Activated B cell treated with CpG ODN at 0.5 μM for 24 hours (primary cell): ENCODE data around the gene LPIN2. TPM values are rescaled to one million over a fixed set of nuclear protein-coding genes. Genes with fewer than 3 reads are reported as not detected.
A peak's percentile ranks its signal among the peaks of the same experiment; 100 is the strongest.

Experiments used
- ATAC-seq: fragments of 200-7000 bp; cut with Tn5 transposase; one replicate; pipeline ENCODE4 v1.10.0; 2021; ENCODE audit warnings: low read depth, mild to moderate bottlenecking, moderate library complexity
- CTCF ChIA-PET: fragments of 350-600 bp; sonication (Branson Sonifier 250); formaldehyde crosslinking; loops from one replicate; lab custom pipeline; 2021; ENCODE audit warnings: antibody characterized with exemption; lab: Charles Lee
- POLR2A ChIA-PET: fragments of 350-600 bp; sonication (Branson Sonifier 250); formaldehyde crosslinking; loops from one replicate; lab custom pipeline; 2021; ENCODE audit warnings: antibody characterized with exemption; lab: Charles Lee
- DNase-seq: peaks from one replicate; pipeline ENCODE4 v3.0.0; 2022
- H3K27ac Mint-ChIP-seq: one replicate; pipeline ENCODE4 v1.8.0; 2020; ENCODE audit warnings: mixed read lengths
- H3K27me3 Mint-ChIP-seq: one replicate; pipeline ENCODE4 v1.8.0; 2021; ENCODE audit warnings: mixed read lengths
- H3K36me3 Mint-ChIP-seq: one replicate; pipeline ENCODE4 v1.8.0; 2021; ENCODE audit warnings: low read depth, mixed read lengths
- H3K4me1 Mint-ChIP-seq: one replicate; pipeline ENCODE4 v1.8.0; 2021; ENCODE audit warnings: mixed read lengths
- H3K4me3 Mint-ChIP-seq: one replicate; pipeline ENCODE4 v1.8.0; 2020; ENCODE audit warnings: mild to moderate bottlenecking, mixed read lengths
- H3K9me3 Mint-ChIP-seq: one replicate; pipeline ENCODE4 v1.8.0; 2020; ENCODE audit warnings: mixed read lengths
- intact Hi-C: fragments of 100-400 bp; cut with micrococcal nuclease; formaldehyde crosslinking; loops from one replicate; pipeline ENCODE4 v1.15.1; 2024
- total RNA-seq: library from RNA; stranded (reverse); gene quantifications from 2 replicates; pipeline ENCODE4 v1.2.3, GENCODE V29; 2022
- TF ChIP-seq, protein P1 (sequence below): fragments of 200-600 bp; IDR thresholded peaks from one replicate; pipeline ENCODE4 v1.8.0; 2022; ENCODE audit warnings: antibody characterized with exemption, mild to moderate bottlenecking

Gene LPIN2
- total RNA-seq, 1 donor from 2014 or later, result 24.4 TPM

DNA sequence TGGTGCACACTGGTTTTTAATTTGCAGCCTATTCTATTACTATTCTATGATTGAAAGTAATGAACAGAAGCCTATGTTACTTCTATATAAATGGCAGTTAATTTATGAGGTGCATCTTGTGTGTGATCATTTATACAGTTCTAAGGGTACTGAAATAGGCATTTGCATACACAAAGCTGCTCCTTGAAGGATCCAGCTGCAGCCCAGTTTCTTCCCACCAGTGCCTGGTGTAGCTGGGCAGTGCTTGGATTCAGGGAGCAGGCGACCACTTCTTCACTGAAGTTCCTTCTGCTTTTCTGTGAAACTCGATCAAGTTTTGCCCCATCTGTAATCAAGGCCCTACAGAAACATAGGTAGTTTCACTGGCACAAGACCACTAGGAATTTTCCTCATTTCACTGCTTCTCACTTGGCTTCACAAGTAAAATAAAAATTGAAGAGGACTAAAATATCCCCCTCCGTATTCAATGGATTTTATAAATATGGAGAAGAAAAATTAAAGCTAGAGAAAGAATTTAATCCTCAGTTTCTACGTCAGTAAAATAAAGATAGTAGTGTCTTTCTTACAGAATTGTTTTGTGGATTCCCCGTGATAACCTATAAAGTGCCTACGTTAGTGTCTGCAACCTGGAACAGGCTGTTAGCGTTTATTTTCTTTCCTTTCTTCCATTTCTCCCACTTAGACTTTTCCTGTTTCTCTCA, 1.7 kb upstream of the LPIN2 start:
- Mint-ChIP-seq H3K4me3 (peak overlapping the region; percentile 53), H3K4me1 (peaks cover 58% of the 10 kb centered on the region), H3K27me3 (no peaks in the 10 kb centered on the region), H3K27ac (peak overlapping the region; percentile 80), H3K9me3 (no peaks in the 10 kb centered on the region), H3K36me3 (peaks cover 12% of the 10 kb centered on the region)
- CTCF ChIA-PET, result interaction anchor here (0.6 to 2.7 kb wide), 5 partner anchors 20 to 232 kb away, joined by 3 to 12 read pairs (median 5); no protein-coding TSS in a partner anchor
- intact Hi-C loops, result loop anchor here (5.0 to 10.0 kb wide), 2 partner anchors 360 to 578 kb away; partner anchors contain the start of gene SMCHD1
- TF ChIP-seq, protein P1, sequence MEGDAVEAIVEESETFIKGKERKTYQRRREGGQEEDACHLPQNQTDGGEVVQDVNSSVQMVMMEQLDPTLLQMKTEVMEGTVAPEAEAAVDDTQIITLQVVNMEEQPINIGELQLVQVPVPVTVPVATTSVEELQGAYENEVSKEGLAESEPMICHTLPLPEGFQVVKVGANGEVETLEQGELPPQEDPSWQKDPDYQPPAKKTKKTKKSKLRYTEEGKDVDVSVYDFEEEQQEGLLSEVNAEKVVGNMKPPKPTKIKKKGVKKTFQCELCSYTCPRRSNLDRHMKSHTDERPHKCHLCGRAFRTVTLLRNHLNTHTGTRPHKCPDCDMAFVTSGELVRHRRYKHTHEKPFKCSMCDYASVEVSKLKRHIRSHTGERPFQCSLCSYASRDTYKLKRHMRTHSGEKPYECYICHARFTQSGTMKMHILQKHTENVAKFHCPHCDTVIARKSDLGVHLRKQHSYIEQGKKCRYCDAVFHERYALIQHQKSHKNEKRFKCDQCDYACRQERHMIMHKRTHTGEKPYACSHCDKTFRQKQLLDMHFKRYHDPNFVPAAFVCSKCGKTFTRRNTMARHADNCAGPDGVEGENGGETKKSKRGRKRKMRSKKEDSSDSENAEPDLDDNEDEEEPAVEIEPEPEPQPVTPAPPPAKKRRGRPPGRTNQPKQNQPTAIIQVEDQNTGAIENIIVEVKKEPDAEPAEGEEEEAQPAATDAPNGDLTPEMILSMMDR, result no peak
- DNase-seq (no peak), ATAC-seq (no peak)
- POLR2A ChIA-PET, result interaction anchor here (0.6 kb wide), 2 partner anchors 169 to 532 kb away, joined by 4 read pairs; no protein-coding TSS in a partner anchor

DNA sequence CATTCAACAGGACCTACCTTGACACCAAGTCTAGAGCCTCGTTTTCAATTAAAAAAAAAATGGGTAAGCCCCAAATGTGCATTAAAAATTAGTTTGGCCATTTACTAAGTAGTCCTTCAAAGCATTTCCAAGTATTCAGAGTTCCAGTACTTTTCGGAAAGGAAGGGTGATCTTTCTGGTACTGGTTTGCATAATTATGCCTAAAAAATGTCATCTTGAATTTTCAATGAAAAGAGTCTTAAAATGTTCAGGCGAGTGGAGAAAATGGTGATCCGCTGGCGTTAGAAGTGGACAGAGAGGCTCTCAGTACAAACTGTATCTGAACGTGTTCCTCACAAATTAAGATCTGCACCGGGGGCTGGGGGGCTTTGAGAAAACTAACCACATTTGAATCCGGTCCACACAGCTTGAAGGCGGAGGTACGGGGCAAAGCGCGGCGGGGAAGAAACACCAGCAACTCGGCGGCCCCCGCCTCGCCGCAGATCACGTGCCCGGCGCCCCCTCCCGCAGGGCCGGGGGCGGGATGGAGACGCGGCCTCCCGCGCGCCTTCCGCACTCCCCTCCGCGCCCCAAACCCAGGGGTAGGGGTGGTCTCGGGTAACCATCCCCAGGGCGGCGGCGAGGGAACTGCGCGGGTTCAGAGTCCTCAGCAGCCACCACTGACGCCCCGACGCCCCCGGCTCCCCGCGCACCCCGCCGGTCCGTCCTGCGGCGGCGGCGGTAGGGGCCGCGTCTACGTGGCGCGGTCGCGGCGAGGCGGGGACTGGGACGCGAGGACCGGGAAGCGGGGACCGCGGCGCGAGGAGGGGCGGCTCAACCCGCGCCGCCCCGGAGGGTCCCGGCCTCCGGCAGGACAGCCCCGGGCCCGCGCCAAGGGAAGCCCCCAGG, 564 bp downstream of the LPIN2 start:
- Mint-ChIP-seq H3K9me3 (no peaks in the 10 kb centered on the region), H3K4me3 (peak overlapping the region; percentile 95), H3K27ac (peak overlapping the region; percentile 88), H3K4me1 (peaks cover 55% of the 10 kb centered on the region), H3K27me3 (no peaks in the 10 kb centered on the region), H3K36me3 (peaks cover 20% of the 10 kb centered on the region)
- intact Hi-C loops, result loop anchor here (1.0 to 10.0 kb wide), 10 partner anchors 18 to 580 kb away; partner anchors contain the start of genes MYL12A and SMCHD1
- DNase-seq, result no peak
- peak; percentile 25 for ATAC-seq
- TF ChIP-seq, protein P1, result no peak
- ChIA-PET CTCF (no interaction called here), POLR2A (interaction anchor here (0.6 to 0.7 kb wide), 2 partner anchors 52 to 235 kb away, joined by 3 read pairs; no protein-coding TSS in a partner anchor)

DNA sequence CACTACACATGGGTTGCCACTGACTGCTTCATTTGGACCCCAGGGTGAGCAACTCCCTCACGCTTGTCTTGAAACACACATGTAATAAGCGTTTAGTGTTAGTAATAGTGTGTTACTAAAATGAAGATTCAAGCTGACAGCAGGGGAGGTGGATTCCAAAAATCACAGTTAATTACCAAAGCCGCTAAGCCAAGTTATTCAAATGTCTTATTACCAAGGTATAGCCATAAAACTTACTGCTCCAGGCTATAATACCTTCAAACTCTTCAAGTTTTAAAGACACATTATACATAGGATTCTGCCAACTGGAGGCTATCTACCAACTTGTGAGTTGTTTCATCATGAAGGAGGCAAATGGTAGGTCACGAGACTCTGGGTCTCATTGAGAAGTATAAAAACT, 2.9 kb downstream of the LPIN2 start:
- Mint-ChIP-seq H3K4me3 (no peak overlapping the region), H3K4me1 (peaks cover 34% of the 10 kb centered on the region), H3K36me3 (peaks cover 26% of the 10 kb centered on the region), H3K9me3 (no peaks in the 10 kb centered on the region), H3K27ac (no peak overlapping the region), H3K27me3 (no peaks in the 10 kb centered on the region)
- TF ChIP-seq, protein P1, result no peak
- DNase-seq (no peak), ATAC-seq (no peak)
- intact Hi-C loops, result loop anchor here (5.0 to 10.0 kb wide), 2 partner anchors 355 to 582 kb away; partner anchors contain the start of gene SMCHD1
- ChIA-PET POLR2A (interaction anchor here (1.9 kb wide), 1 partner anchor 9 kb away, joined by 5 read pairs; no protein-coding TSS in a partner anchor), CTCF (no interaction called here)

DNA sequence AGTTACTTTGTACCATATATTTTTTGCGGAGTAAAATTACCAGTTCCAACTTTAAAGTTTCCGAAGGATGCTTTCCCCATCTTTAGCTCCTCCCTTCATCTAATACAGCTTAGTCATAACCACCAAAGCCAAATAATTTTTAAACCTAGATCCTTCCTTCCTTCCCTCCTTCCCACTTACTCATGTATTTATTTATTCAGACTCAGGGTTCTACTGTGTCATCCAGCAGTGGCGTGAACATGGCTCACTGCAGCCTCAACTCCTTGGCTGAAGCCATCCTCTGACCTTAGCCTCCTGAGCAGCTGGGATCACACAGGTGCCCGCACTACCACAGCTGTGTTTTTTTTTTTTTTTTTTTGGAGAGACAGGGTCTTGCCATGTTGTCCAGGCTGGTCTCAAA, 4.4 kb downstream of the LPIN2 start:
- H3K4me1 Mint-ChIP-seq, result peaks cover 26% of the 10 kb centered on the region

More for the DNA sequence above, 4.4 kb downstream of the LPIN2 start:
- Mint-ChIP-seq H3K4me3 (no peak overlapping the region), H3K27ac (no peak overlapping the region), H3K27me3 (no peaks in the 10 kb centered on the region), H3K9me3 (no peaks in the 10 kb centered on the region), H3K36me3 (peaks cover 39% of the 10 kb centered on the region)
- ChIA-PET CTCF (interaction anchor here (1.3 kb wide), 1 partner anchor 237 kb away, joined by 3 read pairs; no protein-coding TSS in a partner anchor), POLR2A (interaction anchor here (0.7 kb wide), 2 partner anchors 239 to 352 kb away, joined by 5 to 6 read pairs; no protein-coding TSS in a partner anchor)
- TF ChIP-seq, protein P1, result no peak
- ATAC-seq (no peak), DNase-seq (no peak)
- intact Hi-C loops, result no loop called here
